ENCODE results near the gene ANP32D. TPM values are rescaled to one million over a fixed set of nuclear protein-coding genes. Genes with fewer than 3 reads are reported as not detected.
"Not testable (repeated sequence)": the region's sequence is repeated elsewhere in the genome, so short reads cannot be mapped to it uniquely, and the experiment has no call there.

ANP32D gene
- total RNA-seq: 0.43 TPM
- long read RNA-seq: 0 reads

- H3K9me3 ChIP-seq: peaks cover 8% of the 10 kb centered on the region
- no peak for DNase-seq
- no peak for TF ChIP-seq CTCF (IDR thresholded peaks at IDR 0.05)
- no peak for ATAC-seq
- no peaks in the 10 kb centered on the region for H3K36me3 ChIP-seq
- no peak within 1 kb of the TSS for H3K4me3 ChIP-seq
- H3K27ac ChIP-seq: no peak within 1 kb of the TSS
- no peaks in the 10 kb centered on the region for H3K27me3 ChIP-seq
- intact Hi-C loops (cut with DNase I): no loop called here
- no peaks in the 10 kb centered on the region for H3K4me1 ChIP-seq
These were observed at the start of gene ANP32D for GRCh38 chr12:48472259-48472658. TSS of gene ANP32D (plus strand) at chr12:48472559. CDS start at chr12:48472665, 106 bp downstream.

GRCh38 chr12:48423171-48423570, 49.2 kb upstream of the ANP32D start:
- no peak overlapping the region for H3K27ac ChIP-seq
- no peaks in the 10 kb centered on the region for H3K36me3 ChIP-seq
- no peak overlapping the region for H3K4me3 ChIP-seq
- intact Hi-C loops (cut with DNase I): no loop called here
- no peak for ATAC-seq
- H3K9me3 ChIP-seq: no peaks in the 10 kb centered on the region
- no peaks in the 10 kb centered on the region for H3K4me1 ChIP-seq
- no peaks in the 10 kb centered on the region for H3K27me3 ChIP-seq
- TF ChIP-seq CTCF (IDR thresholded peaks at IDR 0.05): no peak
- DNase-seq: no peak

- H3K27me3 ChIP-seq: no peaks in the 10 kb centered on the region
- ATAC-seq: no peak
- H3K36me3 ChIP-seq: no peaks in the 10 kb centered on the region
- no peak overlapping the region for H3K27ac ChIP-seq
- intact Hi-C loops (cut with DNase I): no loop called here
- DNase-seq: no peak
- no peak for TF ChIP-seq CTCF (IDR thresholded peaks at IDR 0.05)
- H3K9me3 ChIP-seq: no peaks in the 10 kb centered on the region
- H3K4me3 ChIP-seq: no peak overlapping the region
- H3K4me1 ChIP-seq: no peaks in the 10 kb centered on the region
These were observed 47.7 kb upstream of the ANP32D start for GRCh38 chr12:48424644-48425043.

- DNase-seq; H3K27me3 ChIP-seq; ATAC-seq; H3K4me1 ChIP-seq; intact Hi-C loops (cut with DNase I); H3K27ac ChIP-seq; H3K9me3 ChIP-seq; H3K36me3 ChIP-seq; H3K4me3 ChIP-seq: not testable (repeated sequence)
These were observed 38.3 kb upstream of the ANP32D start for GRCh38 chr12:48434016-48434415.

GRCh38 chr12:48441069-48441468, 31.3 kb upstream of the ANP32D start:
- no peaks in the 10 kb centered on the region for H3K27me3 ChIP-seq
- DNase-seq (no peak), ATAC-seq (no peak)
- no peaks in the 10 kb centered on the region for H3K36me3 ChIP-seq
- no peaks in the 10 kb centered on the region for H3K4me1 ChIP-seq
- no peak overlapping the region for H3K4me3 ChIP-seq
- intact Hi-C loops (cut with DNase I): no loop called here
- H3K27ac ChIP-seq: no peak overlapping the region
- no peaks in the 10 kb centered on the region for H3K9me3 ChIP-seq
- no peak for TF ChIP-seq CTCF (IDR thresholded peaks at IDR 0.05)

- no peak for ATAC-seq
- DNase-seq: no peak
- intact Hi-C loops (cut with DNase I): no loop called here
- H3K27ac ChIP-seq: no peak overlapping the region
- no peak overlapping the region for H3K4me3 ChIP-seq
- H3K27me3 ChIP-seq: no peaks in the 10 kb centered on the region
- H3K4me1 ChIP-seq: no peaks in the 10 kb centered on the region
- no peaks in the 10 kb centered on the region for H3K9me3 ChIP-seq
- H3K36me3 ChIP-seq: no peaks in the 10 kb centered on the region
- no peak for TF ChIP-seq CTCF (IDR thresholded peaks at IDR 0.05)
These were observed 30.0 kb upstream of the ANP32D start for GRCh38 chr12:48442179-48442847.

Data from upper lobe of right lung (tissue), 1 donor.